Ovary (tissue), 9 donors: ENCODE measurements around the gene PAIP2B. TPM values are rescaled to one million over a fixed set of nuclear protein-coding genes. Genes with fewer than 3 reads are reported as not detected.

ENCODE experiments used
- DNase-seq, 5 donors: peaks; one replicate each; pipeline ENCODE4 v3.0.0-alpha.2; 2019 to 2020
- H3K27ac ChIP-seq, 2 donors: fragments of 200-600 bp; one replicate each; pipeline versions ENCODE4 v1.5.1 to v1.8.0; 2019 to 2022
- H3K27me3 ChIP-seq: fragments of 200-600 bp; one replicate; pipeline ENCODE4 v1.8.0; 2022
- H3K36me3 ChIP-seq: fragments of 200-600 bp; sonication (generic); one replicate; pipeline ENCODE4 v1.5.1; 2019
- H3K4me1 ChIP-seq: one replicate; pipeline ENCODE4 v1.8.1; 2013; ENCODE audit warnings: mild to moderate bottlenecking, moderate library complexity; ENCODE audit not compliant: insufficient read depth
- H3K4me3 ChIP-seq: fragments of 200-600 bp; sonication (generic); one replicate; pipeline ENCODE4 v1.5.1; 2017
- H3K9me3 ChIP-seq, 2 donors: fragments of 200-600 bp in 1 of 2; sonication (generic) in 1 of 2; one replicate each; pipeline versions ENCODE4 v1.5.1 to v1.8.1; 2013 to 2019; ENCODE audit warnings: mild to moderate bottlenecking in 1 of 2, moderate library complexity in 1 of 2
- EP300 ChIP-seq: sonication (generic); formaldehyde crosslinking; IDR thresholded peaks from one replicate; pipeline ENCODE4 v1.6.1; 2017; ENCODE audit warnings: antibody characterized with exemption
- POLR2A ChIP-seq: fragments of 450-650 bp; IDR thresholded peaks from one replicate; pipeline ENCODE4 v1.6.1; 2017; ENCODE audit warnings: antibody characterized with exemption, mild to moderate bottlenecking, moderate library complexity
- WGBS, 3 donors: extraction: QIAGEN DNeasy Blood & Tissue Kit in 1 of 3; methylation state at CpG; one replicate each; pipeline versions ENCODE4 v1.1.5 to v1.1.7; 2013 to 2017; 5-methylcytosine and 5-hydroxymethylcytosine counted together
- intact Hi-C, 4 donors: fragments of 100-400 bp; cut with DNase I; formaldehyde crosslinking; loops; one replicate each; pipeline versions ENCODE4 v1.11.0 to v1.15.1; 2022 to 2023
- polyA plus RNA-seq, 2 donors: library from polyadenylated mRNA; stranded (reverse); fragments of 200-250 nt in 1 of 2; fragments of 350-450 nt in 1 of 2; fragmentation: Illumina TruSeq in 1 of 2; extraction: RNeasy Lipid Tissue Mini Kit (QIAGEN cat#74804) in 1 of 2; gene quantifications; one replicate each; pipeline ENCODE4 v1.2.3, GENCODE V29; 2013 to 2014
- total RNA-seq, 7 donors: library from RNA; depleted of rRNA in 2 of 7; stranded (reverse); fragments of >200 nt in 2 of 7; fragmentation: NEBNext Ultra II Directional in 3 of 7; extraction: Animal tissue kit (Norgen Biotek cat#: 25700) in 3 of 7; gene quantifications; one replicate each; pipeline versions ENCODE4 v1.1.0 to v1.2.4, GENCODE V29; 2016 to 2023
- TF ChIP-seq, protein P1 (sequence below), 3 donors: fragments of 450-650 bp in 2 of 3; fragments of 200-600 bp in 1 of 3; IDR thresholded peaks; one replicate each; pipeline versions ENCODE4 v1.5.1 to v1.8.0; 2016 to 2022; ENCODE audit warnings: antibody characterized with exemption in 3 of 3, mild to moderate bottlenecking in 1 of 3
- donor health status: DM: no; HTN: no; CAD: no; lungs with moderate emphysema.
- donor health status: DM: no; HTN: no; CAD: no.
- donor health status: Bipolar disorder and iron deficiency.
- donor health status: DM: yes; HTN: yes; CAD: no.
- donor health status: DM: no; HTN: no; CAD: no.
- donor health status: DM: yes; HTN: yes; CAD: no.

PAIP2B gene
- total and polyA plus RNA-seq, 9 donors: 8.9 to 20.7 (median 13.6) TPM

DNA sequence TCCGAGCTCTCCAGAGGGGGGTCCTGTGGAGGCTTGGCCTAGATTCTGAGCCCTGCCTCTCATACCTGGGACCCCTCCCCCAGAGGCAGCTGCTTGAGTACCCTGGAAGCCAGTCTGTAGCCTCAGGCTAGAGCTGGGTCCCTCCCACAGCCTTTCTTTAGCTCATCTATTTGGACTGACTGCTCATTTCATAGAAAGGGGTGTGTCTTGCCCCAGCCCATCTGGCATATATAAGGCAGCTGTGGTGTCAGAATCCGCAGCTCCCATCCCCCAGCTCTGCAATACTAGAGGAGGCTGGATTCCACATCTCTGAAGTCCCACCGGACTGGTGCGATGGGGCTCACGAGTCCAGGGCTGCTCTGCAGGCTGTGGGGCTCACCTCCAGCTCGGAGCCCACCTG lies 70.3 kb downstream of the PAIP2B start:
- no peaks in the 10 kb centered on the region for H3K4me1 ChIP-seq
- intact Hi-C loops: no loop called here
- DNase-seq: no peak
- no peak overlapping the region for H3K4me3 ChIP-seq
- H3K36me3 ChIP-seq: no peaks in the 10 kb centered on the region
- no peaks in the 10 kb centered on the region for H3K9me3 ChIP-seq
- no peak overlapping the region for H3K27ac ChIP-seq
- no peaks in the 10 kb centered on the region for H3K27me3 ChIP-seq
- TF ChIP-seq POLR2A: no peak
- TF ChIP-seq EP300: no peak
- TF ChIP-seq, protein P1, sequence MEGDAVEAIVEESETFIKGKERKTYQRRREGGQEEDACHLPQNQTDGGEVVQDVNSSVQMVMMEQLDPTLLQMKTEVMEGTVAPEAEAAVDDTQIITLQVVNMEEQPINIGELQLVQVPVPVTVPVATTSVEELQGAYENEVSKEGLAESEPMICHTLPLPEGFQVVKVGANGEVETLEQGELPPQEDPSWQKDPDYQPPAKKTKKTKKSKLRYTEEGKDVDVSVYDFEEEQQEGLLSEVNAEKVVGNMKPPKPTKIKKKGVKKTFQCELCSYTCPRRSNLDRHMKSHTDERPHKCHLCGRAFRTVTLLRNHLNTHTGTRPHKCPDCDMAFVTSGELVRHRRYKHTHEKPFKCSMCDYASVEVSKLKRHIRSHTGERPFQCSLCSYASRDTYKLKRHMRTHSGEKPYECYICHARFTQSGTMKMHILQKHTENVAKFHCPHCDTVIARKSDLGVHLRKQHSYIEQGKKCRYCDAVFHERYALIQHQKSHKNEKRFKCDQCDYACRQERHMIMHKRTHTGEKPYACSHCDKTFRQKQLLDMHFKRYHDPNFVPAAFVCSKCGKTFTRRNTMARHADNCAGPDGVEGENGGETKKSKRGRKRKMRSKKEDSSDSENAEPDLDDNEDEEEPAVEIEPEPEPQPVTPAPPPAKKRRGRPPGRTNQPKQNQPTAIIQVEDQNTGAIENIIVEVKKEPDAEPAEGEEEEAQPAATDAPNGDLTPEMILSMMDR (IDR thresholded peaks at IDR 0.05): no peak
- WGBS, 3 donors: 32 to 55% (median 50%) methylated on average over 6 of the region's 6 CpGs

DNA sequence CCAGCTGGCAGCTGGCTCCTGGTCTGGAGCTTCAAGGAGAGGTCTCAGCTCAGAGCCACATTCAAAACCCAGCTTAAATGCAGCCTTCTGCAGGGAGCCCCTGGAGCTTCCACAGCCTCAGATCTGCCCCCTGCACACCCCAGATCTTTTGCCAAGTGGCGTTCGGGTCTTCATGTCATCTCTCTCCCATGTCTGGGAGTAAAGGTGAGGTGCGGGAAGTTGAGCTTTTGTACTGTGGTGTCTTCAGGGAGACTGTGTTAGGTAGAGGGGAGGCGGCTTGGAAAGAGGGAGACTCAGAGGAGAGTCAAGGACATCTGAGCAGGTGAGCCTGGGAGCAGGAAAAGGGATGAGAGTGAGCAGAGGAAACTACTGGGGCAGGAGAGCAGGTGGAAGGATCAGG lies 71.1 kb downstream of the PAIP2B start:
- no peaks in the 10 kb centered on the region for H3K36me3 ChIP-seq
- intact Hi-C loops: no loop called here
- H3K4me3 ChIP-seq: no peak overlapping the region
- no peaks in the 10 kb centered on the region for H3K9me3 ChIP-seq
- no peak for DNase-seq
- TF ChIP-seq, protein P1 (IDR thresholded peaks at IDR 0.05): no peak
- H3K27ac ChIP-seq: no peak overlapping the region
- H3K27me3 ChIP-seq: no peaks in the 10 kb centered on the region
- WGBS, 3 donors: 84 to 88% (median 88%) methylated on average over 4 of the region's 4 CpGs
- no peaks in the 10 kb centered on the region for H3K4me1 ChIP-seq

- DNase-seq: no peak
- Histone ChIP-seq H3K4me1 (no peaks in the 10 kb centered on the region), H3K27me3 (no peaks in the 10 kb centered on the region), H3K4me3 (no peak overlapping the region), H3K9me3 (no peaks in the 10 kb centered on the region), H3K36me3 (no peaks in the 10 kb centered on the region), H3K27ac (no peak overlapping the region)
- 74 to 84% (median 75%) methylated on average over 6 of the region's 6 CpGs for WGBS, 3 donors
- TF ChIP-seq, protein P1 (IDR thresholded peaks at IDR 0.05): no peak
- TF ChIP-seq EP300 (no peak), POLR2A (no peak)
- intact Hi-C loops: no loop called here
Observed at GRCh38 chr2:71154798-71155197, 72.1 kb downstream of the PAIP2B start.

DNA sequence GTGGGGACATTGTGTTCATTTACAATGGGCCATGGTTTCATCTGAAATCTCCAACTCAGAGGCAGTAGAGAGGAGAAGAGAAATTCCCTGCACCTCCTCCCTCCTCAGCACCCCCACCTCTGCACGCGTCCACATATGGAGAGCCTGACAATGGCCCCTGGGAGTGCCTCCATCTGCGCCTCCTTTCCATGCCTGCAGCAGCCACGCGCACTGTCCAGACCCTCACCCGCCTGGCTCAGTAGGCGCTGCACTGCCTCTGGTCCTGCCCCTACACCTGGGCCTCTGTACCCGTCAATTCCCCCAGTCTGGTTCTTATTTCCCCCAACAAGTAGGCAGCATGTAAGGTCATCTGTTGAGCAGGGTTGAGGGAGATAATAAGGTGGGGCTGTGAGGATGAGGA lies 72.6 kb downstream of the PAIP2B start:
- 77 to 89% (median 79%) methylated on average over 8 of the region's 8 CpGs for WGBS, 3 donors
- no peak for DNase-seq
- no peak overlapping the region for H3K4me3 ChIP-seq
- H3K4me1 ChIP-seq: no peaks in the 10 kb centered on the region
- no peaks in the 10 kb centered on the region for H3K9me3 ChIP-seq
- no peaks in the 10 kb centered on the region for H3K27me3 ChIP-seq
- H3K27ac ChIP-seq: no peak overlapping the region
- TF ChIP-seq POLR2A (no peak), EP300 (no peak)
- TF ChIP-seq, protein P1 (IDR thresholded peaks at IDR 0.05): no peak
- no peaks in the 10 kb centered on the region for H3K36me3 ChIP-seq
- intact Hi-C loops: no loop called here
